Progenitor cell of endocrine pancreas (in vitro differentiated cells): ENCODE data around the gene TMEM62. TPM values are rescaled to one million over a fixed set of nuclear protein-coding genes. Genes with fewer than 3 reads are reported as not detected.

Experiments
- DNase-seq: peaks from one replicate; pipeline ENCODE4 v3.0.0; 2021; ENCODE audit warnings: low spot score; ENCODE audit not compliant: unreplicated experiment
- H3K27ac Mint-ChIP-seq: 2 replicates; pipeline ENCODE4 v1.8.0; 2021; ENCODE audit warnings: mild to moderate bottlenecking, moderate library complexity, mixed read lengths
- H3K27me3 Mint-ChIP-seq: 2 replicates; pipeline ENCODE4 v1.8.0; 2021; ENCODE audit warnings: mixed read lengths
- H3K36me3 Mint-ChIP-seq: 2 replicates; pipeline ENCODE4 v1.8.0; 2022; ENCODE audit warnings: mixed read lengths; ENCODE audit not compliant: insufficient read depth
- H3K4me1 Mint-ChIP-seq: 2 replicates; pipeline ENCODE4 v1.8.0; 2021; ENCODE audit warnings: low read depth, mixed read lengths
- H3K4me3 Mint-ChIP-seq: 2 replicates; pipeline ENCODE4 v1.8.0; 2021; ENCODE audit warnings: low read depth, mild to moderate bottlenecking, moderate library complexity, mixed read lengths
- H3K9me3 Mint-ChIP-seq: 2 replicates; pipeline ENCODE4 v1.8.0; 2021; ENCODE audit warnings: low read depth, mixed read lengths
- total RNA-seq: library from RNA; stranded (reverse); gene quantifications from 2 replicates; pipeline ENCODE4 v1.2.1, GENCODE V29; 2021
- TF ChIP-seq, protein P1 (sequence below): fragments of 200-600 bp; sonication (generic); IDR thresholded peaks from one replicate; pipeline ENCODE4 v1.5.0; 2021; ENCODE audit warnings: antibody characterized with exemption, mild to moderate bottlenecking; ENCODE audit not compliant: unreplicated experiment

The TMEM62 gene
- total RNA-seq, 1 donor from 2014 or later: 30.2 TPM

GRCh38 chr15:43128980-43129335 lies 4.4 kb upstream of the TMEM62 start:
- peak overlapping the region; percentile 78 for H3K27ac Mint-ChIP-seq
- TF ChIP-seq, protein P1, sequence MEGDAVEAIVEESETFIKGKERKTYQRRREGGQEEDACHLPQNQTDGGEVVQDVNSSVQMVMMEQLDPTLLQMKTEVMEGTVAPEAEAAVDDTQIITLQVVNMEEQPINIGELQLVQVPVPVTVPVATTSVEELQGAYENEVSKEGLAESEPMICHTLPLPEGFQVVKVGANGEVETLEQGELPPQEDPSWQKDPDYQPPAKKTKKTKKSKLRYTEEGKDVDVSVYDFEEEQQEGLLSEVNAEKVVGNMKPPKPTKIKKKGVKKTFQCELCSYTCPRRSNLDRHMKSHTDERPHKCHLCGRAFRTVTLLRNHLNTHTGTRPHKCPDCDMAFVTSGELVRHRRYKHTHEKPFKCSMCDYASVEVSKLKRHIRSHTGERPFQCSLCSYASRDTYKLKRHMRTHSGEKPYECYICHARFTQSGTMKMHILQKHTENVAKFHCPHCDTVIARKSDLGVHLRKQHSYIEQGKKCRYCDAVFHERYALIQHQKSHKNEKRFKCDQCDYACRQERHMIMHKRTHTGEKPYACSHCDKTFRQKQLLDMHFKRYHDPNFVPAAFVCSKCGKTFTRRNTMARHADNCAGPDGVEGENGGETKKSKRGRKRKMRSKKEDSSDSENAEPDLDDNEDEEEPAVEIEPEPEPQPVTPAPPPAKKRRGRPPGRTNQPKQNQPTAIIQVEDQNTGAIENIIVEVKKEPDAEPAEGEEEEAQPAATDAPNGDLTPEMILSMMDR: no peak
- H3K9me3 Mint-ChIP-seq: peaks cover 17% of the 10 kb centered on the region
- H3K27me3 Mint-ChIP-seq: no peaks in the 10 kb centered on the region
- peaks cover 7% of the 10 kb centered on the region for H3K36me3 Mint-ChIP-seq
- peaks cover 16% of the 10 kb centered on the region for H3K4me1 Mint-ChIP-seq
- no peak for DNase-seq
- H3K4me3 Mint-ChIP-seq: no peak overlapping the region

DNA sequence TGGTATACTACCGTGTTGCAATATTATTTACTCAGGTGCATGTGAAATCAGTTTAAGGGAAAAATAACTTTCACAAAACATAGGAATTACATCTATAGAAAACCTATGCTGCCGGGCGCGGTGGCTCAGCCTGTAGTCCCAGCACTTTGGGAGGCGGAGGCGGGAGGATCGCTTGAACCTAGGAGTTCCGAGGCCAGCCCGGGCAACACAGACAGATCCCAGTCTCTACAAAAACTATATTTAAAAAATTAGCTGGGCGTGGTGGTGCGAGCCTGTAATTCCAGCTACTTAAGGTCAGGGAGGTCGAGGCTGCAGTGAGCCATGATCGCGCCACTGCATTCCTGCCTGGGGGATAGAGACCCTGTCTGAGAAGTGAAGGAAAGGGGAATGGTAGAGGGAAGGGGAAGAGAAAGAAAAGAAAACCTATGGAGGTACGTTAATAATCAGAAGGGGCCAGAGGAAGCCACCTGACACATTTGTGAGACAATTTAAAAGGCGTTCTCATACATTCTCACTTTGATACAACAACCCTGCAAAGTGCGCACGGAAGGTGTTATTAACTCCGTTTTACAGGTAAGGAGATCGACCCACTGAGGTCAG lies 456 bp upstream of the TMEM62 start:
- peaks cover 18% of the 10 kb centered on the region for H3K4me1 Mint-ChIP-seq
- TF ChIP-seq, protein P1: no peak
- peaks cover 11% of the 10 kb centered on the region for H3K36me3 Mint-ChIP-seq
- H3K27me3 Mint-ChIP-seq: no peaks in the 10 kb centered on the region
- peaks cover 12% of the 10 kb centered on the region for H3K9me3 Mint-ChIP-seq
- no peak for DNase-seq
- peak overlapping the region; percentile 95 for H3K27ac Mint-ChIP-seq
- peak overlapping the region; percentile 85 for H3K4me3 Mint-ChIP-seq

DNA sequence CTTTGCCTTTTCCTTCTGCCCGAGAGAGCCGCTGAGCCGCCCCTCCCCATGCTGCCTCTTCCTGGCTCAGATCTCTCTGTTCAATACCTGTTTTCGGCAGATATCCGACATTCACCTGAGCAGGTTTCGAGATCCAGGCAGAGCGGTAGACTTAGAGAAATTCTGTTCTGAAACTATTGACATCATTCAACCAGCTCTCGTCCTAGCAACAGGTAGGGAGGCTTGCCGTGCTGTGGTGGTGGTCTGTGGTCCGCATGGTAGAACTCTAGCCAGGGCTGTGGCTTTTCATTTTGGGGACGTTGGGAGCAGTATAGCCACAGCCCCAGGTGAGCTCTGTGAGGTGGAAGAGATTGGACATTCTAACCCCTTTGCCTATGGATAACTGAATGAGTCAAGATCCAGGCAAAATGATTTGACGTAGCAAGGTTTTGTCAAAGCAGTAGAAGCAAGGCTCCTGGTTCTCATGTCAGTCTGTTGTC lies 810 bp downstream of the TMEM62 start:
- H3K4me1 Mint-ChIP-seq: peaks cover 15% of the 10 kb centered on the region
- peak overlapping the region; percentile 97 for H3K27ac Mint-ChIP-seq
- no peaks in the 10 kb centered on the region for H3K27me3 Mint-ChIP-seq
- H3K36me3 Mint-ChIP-seq: peaks cover 13% of the 10 kb centered on the region
- DNase-seq: no peak
- TF ChIP-seq, protein P1: no peak
- H3K9me3 Mint-ChIP-seq: peaks cover 4% of the 10 kb centered on the region
- peak overlapping the region; percentile 92 for H3K4me3 Mint-ChIP-seq

DNA sequence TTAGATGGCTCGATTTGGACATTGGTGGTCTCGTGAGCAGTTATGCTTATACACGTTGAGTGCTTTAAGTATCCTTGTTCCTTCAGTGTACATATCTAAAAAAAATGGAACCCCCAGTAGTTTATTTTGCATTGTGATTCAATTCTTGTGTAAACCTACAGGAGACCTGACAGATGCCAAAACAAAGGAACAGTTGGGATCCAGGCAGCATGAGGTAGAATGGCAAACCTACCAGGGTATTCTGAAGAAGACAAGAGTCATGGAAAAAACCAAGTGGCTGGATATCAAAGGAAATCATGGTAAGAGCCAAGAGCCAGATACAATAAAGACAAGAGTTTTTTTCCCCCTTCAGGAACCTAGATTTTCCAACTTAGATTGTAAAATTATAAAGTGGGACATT lies 2.0 kb downstream of the TMEM62 start:
- Mint-ChIP-seq H3K27me3 (no peaks in the 10 kb centered on the region), H3K36me3 (peaks cover 19% of the 10 kb centered on the region), H3K27ac (peak overlapping the region; percentile 67), H3K4me3 (no peak overlapping the region), H3K9me3 (no peaks in the 10 kb centered on the region), H3K4me1 (peaks cover 15% of the 10 kb centered on the region)
- TF ChIP-seq, protein P1: no peak
- DNase-seq: no peak

DNA sequence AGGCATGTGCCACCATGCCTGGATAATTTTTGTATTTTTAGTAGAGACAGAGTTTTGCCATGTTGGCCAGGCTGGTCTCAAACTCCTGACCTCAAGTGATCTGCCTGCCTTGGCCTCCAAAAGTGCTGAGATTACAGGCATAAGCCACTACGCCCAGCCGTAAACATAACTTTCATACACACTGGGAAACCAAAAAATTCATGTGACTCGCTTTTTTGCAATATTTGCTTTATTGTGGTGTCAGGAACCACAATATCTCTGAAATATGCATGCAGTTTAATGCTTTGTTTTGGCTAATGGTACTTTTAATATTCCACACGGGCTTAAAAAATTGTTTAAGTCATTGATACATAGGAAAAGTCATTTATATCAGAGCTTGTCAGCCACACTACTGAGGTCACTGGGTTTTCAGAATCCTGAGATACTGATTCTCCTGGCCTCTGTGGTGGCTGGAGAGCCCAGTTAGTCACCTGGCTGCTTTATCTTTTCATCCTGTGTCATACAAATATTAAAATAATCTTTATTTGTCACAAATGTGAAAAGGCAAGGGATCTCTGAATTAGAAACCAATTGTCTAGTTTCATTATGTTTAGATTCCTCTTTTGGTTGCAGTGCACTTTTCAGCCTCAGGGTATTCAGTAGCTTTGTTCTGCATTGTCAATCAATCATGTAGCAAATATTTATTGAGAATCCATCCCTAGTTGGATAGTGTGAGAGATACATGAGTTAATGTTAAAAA lies 10.0 kb downstream of the TMEM62 start:
- H3K27me3 Mint-ChIP-seq: no peaks in the 10 kb centered on the region
- H3K36me3 Mint-ChIP-seq: peaks cover 30% of the 10 kb centered on the region
- H3K4me1 Mint-ChIP-seq: no peaks in the 10 kb centered on the region
- DNase-seq: no peak
- H3K9me3 Mint-ChIP-seq: no peaks in the 10 kb centered on the region
- TF ChIP-seq, protein P1: no peak
- H3K4me3 Mint-ChIP-seq: no peak overlapping the region
- H3K27ac Mint-ChIP-seq: no peak overlapping the region
